Mesenchymal stem cell (in vitro differentiated cells and primary cell): Measurements from ENCODE around the gene MEGF11.
A peak's percentile ranks its signal among the peaks of the same experiment; 100 is the strongest.

Experiments
- DNase-seq: peaks from one replicate; pipeline ENCODE4 v3.0.0-alpha.2; 2013
- H2AFZ ChIP-seq: one replicate; pipeline ENCODE4 v1.6.1; 2013; ENCODE audit warnings: low read depth, mild to moderate bottlenecking, control low read depth, inconsistent platforms, low read length, moderate library complexity
- H2AK5ac ChIP-seq: 2 replicates; pipeline ENCODE4 v1.6.1; 2013; ENCODE audit warnings: low read length, moderate library complexity, mild to moderate bottlenecking, inconsistent platforms; ENCODE audit not compliant: severe bottlenecking
- H2BK120ac ChIP-seq: one replicate; pipeline ENCODE4 v1.6.1; 2013; ENCODE audit warnings: low read depth, mild to moderate bottlenecking, inconsistent platforms, low read length, moderate library complexity
- H2BK12ac ChIP-seq, 2 experiments: one replicate each; pipeline ENCODE4 v1.6.1; 2013; ENCODE audit warnings: inconsistent platforms in 2 of 2, low read length in 2 of 2, mild to moderate bottlenecking in 2 of 2, moderate library complexity in 2 of 2, control low read depth in 1 of 2
- H2BK15ac ChIP-seq: one replicate; pipeline ENCODE4 v1.6.1; 2013; ENCODE audit warnings: mild to moderate bottlenecking, low read depth, inconsistent platforms; ENCODE audit not compliant: poor library complexity, severe bottlenecking
- H2BK5ac ChIP-seq: 2 replicates; pipeline ENCODE4 v1.6.1; 2013; ENCODE audit warnings: low read depth, mild to moderate bottlenecking, low read length, control low read depth, inconsistent platforms; ENCODE audit not compliant: poor library complexity, severe bottlenecking
- H3K14ac ChIP-seq, 2 experiments: one replicate each; pipeline ENCODE4 v1.6.1; 2013; ENCODE audit warnings: inconsistent platforms in 2 of 2, low read length in 2 of 2, control low read depth in 1 of 2, mild to moderate bottlenecking in 1 of 2, moderate library complexity in 1 of 2
- H3K18ac ChIP-seq, 2 experiments: one replicate each; pipeline ENCODE4 v1.6.1; 2013; ENCODE audit warnings: inconsistent platforms in 2 of 2, low read length in 2 of 2, control low read depth in 1 of 2, low read depth in 1 of 2, mild to moderate bottlenecking in 1 of 2
- H3K23ac ChIP-seq, 2 experiments: one replicate each; pipeline ENCODE4 v1.6.1; 2013; ENCODE audit warnings: inconsistent platforms in 2 of 2, low read length in 2 of 2, mild to moderate bottlenecking in 2 of 2, moderate library complexity in 2 of 2, control low read depth in 1 of 2
- H3K27ac ChIP-seq: 2 replicates; pipeline ENCODE4 v1.5.1; 2013; ENCODE audit warnings: mild to moderate bottlenecking, moderate library complexity, low read length, control low read depth, inconsistent platforms; ENCODE audit not compliant: poor library complexity, severe bottlenecking
- H3K27me3 ChIP-seq, 2 experiments: 2 replicates each; pipeline versions ENCODE4 v1.6.1 to v1.7.0; 2013; ENCODE audit warnings: low read length in 2 of 2, mild to moderate bottlenecking in 2 of 2, moderate library complexity in 2 of 2, control low read depth in 1 of 2, inconsistent platforms in 1 of 2; ENCODE audit not compliant: control insufficient read depth in 1 of 2, insufficient read depth in 1 of 2
- H3K36me3 ChIP-seq, 2 experiments: 2 replicates each; pipeline versions ENCODE4 v1.6.1 to v1.7.0; 2013; ENCODE audit warnings: low read length in 2 of 2, control low read depth in 1 of 2, inconsistent platforms in 1 of 2, low read depth in 1 of 2, mild to moderate bottlenecking in 1 of 2; ENCODE audit not compliant: insufficient read depth in 2 of 2, control insufficient read depth in 1 of 2
- H3K4ac ChIP-seq, 2 experiments: one replicate each; pipeline ENCODE4 v1.6.1; 2013; ENCODE audit warnings: inconsistent platforms in 2 of 2, low read length in 2 of 2, mild to moderate bottlenecking in 2 of 2, moderate library complexity in 2 of 2, control low read depth in 1 of 2, low read depth in 1 of 2
- H3K4me1 ChIP-seq: 2 replicates; pipeline ENCODE4 v1.6.1; 2013; ENCODE audit warnings: low read depth, low read length, control low read depth; ENCODE audit not compliant: control insufficient read depth, insufficient read depth
- H3K4me2 ChIP-seq: 2 replicates; pipeline ENCODE4 v1.6.1; 2013; ENCODE audit warnings: low read length, mild to moderate bottlenecking, inconsistent platforms; ENCODE audit not compliant: poor library complexity, severe bottlenecking
- H3K4me3 ChIP-seq, 2 experiments: 2 replicates each; pipeline versions ENCODE4 v1.5.1 to v1.7.0; 2013; ENCODE audit warnings: low read length in 2 of 2, mild to moderate bottlenecking in 2 of 2, control low read depth in 1 of 2, low read depth in 1 of 2; ENCODE audit not compliant: insufficient read depth in 1 of 2
- H3K79me1 ChIP-seq: replicated peaks from 2 replicates; pipeline ENCODE4 v1.6.1; 2013; ENCODE audit warnings: mild to moderate bottlenecking, control low read depth, low read length, inconsistent platforms; ENCODE audit not compliant: poor library complexity, severe bottlenecking
- H3K9ac ChIP-seq: 2 replicates; pipeline ENCODE4 v1.7.0; 2013; ENCODE audit warnings: mild to moderate bottlenecking, low read length, moderate library complexity
- H3K9me3 ChIP-seq: 2 replicates; pipeline ENCODE4 v1.7.0; 2013; ENCODE audit warnings: mild to moderate bottlenecking, low read length; ENCODE audit not compliant: control insufficient read depth
- H4K8ac ChIP-seq: one replicate; pipeline ENCODE4 v1.6.1; 2013; ENCODE audit warnings: inconsistent platforms, mild to moderate bottlenecking, low read length, moderate library complexity
- H4K91ac ChIP-seq: one replicate; pipeline ENCODE4 v1.6.1; 2013; ENCODE audit warnings: mild to moderate bottlenecking, low read length, inconsistent platforms
- whole genome bisulfite sequencing: methylation state at CpG from one replicate; pipeline ENCODE4 v1.1.7; 2013; ENCODE audit warnings: mixed read lengths; 5-methylcytosine and 5-hydroxymethylcytosine counted together

The MEGF11 gene

DNA sequence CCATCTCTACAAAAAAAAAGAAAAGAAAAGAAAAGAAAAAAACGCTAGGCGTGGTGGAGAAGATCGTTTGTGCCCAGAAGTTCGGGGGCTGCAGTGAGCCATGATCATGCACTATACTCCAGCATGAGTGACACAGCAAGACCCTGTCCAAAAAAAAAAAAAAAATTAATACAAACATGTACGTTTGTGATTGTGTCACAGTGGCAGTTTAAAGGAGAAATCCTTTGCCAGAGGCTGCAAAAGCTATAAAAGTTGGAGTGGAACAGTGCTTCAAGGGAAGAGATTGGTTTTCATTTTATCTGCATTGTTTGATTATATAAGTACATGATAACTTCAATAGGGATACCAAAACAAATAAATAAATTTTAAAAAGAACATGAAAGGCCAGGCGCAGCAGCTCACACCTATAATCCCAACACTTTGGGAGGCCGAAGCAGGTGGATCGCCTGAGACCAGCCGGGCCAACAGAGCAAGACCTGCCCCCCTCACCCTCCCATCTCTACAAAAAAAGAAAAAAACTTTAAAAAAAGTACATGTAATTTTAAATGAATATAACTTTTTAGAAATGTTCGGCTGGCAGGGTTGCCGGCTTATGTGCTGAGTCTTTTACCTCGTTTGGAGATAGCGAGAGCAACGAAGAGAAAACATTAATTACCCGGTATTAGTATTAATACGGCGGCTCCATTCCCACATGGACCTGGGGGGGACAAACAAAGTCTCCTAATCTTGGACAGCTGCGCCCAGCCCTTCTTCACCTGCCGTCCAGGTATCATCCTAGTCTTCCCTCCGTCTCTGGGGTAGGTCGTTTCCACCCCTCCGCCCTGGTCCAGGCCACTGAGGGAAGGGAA is 39.2 kb upstream of the MEGF11 start:
- peaks cover under 1 to 4% of the 10 kb centered on the region in 2 experiments for H3K36me3 ChIP-seq
- peak overlapping the region in 1 of 2 experiments; percentile 73 for H3K23ac ChIP-seq
- peak overlapping the region; percentile 97 for H2AFZ ChIP-seq
- no peak overlapping the region for H2AK5ac ChIP-seq
- WGBS, result 27% methylated on average over 17 of the region's 22 CpGs
- no peak for DNase-seq
- H2BK12ac ChIP-seq, result no peak overlapping the region
- H3K9me3 ChIP-seq, result no peaks in the 10 kb centered on the region
- peak overlapping the region in 1 of 2 experiments; percentile 96 for H3K18ac ChIP-seq
- peak overlapping the region; percentile 17 for H3K27ac ChIP-seq
- peaks cover 6% of the 10 kb centered on the region for H3K79me1 ChIP-seq
- H3K14ac ChIP-seq, result no peak overlapping the region
- peaks cover 0 to 3% of the 10 kb centered on the region in 2 experiments for H3K27me3 ChIP-seq
- peaks cover 8% of the 10 kb centered on the region for H3K4me1 ChIP-seq
- H4K8ac ChIP-seq, result peak overlapping the region; percentile 95
- H2BK120ac ChIP-seq, result peak overlapping the region; percentile 84
- H3K4me3 ChIP-seq, result peak overlapping the region; percentile 85 to 92
- H4K91ac ChIP-seq, result peak overlapping the region; percentile 37
- peak overlapping the region; percentile 89 for H2BK15ac ChIP-seq
- peak overlapping the region; percentile 99 for H3K4me2 ChIP-seq
- peak overlapping the region; percentile 90 for H3K9ac ChIP-seq
- H2BK5ac ChIP-seq, result no peak overlapping the region
- H3K4ac ChIP-seq, result peak overlapping the region in 1 of 2 experiments; percentile 2

GRCh38 chr15:66291816-66292570 is 38.4 kb upstream of the MEGF11 start:
- H3K9me3 ChIP-seq, result no peaks in the 10 kb centered on the region
- WGBS, result 74% methylated on average over 4 of the region's 6 CpGs
- no peak overlapping the region for H2AFZ ChIP-seq
- no peak for DNase-seq
- no peak overlapping the region for H4K91ac ChIP-seq
- H4K8ac ChIP-seq, result no peak overlapping the region
- H3K18ac ChIP-seq, result no peak overlapping the region
- no peak overlapping the region for H2BK5ac ChIP-seq
- no peak overlapping the region for H3K4ac ChIP-seq
- H3K4me1 ChIP-seq, result peaks cover 8% of the 10 kb centered on the region
- no peak overlapping the region for H3K4me2 ChIP-seq
- no peak overlapping the region for H3K9ac ChIP-seq
- H3K36me3 ChIP-seq, result peaks cover 0 to 2% of the 10 kb centered on the region in 2 experiments
- no peak overlapping the region for H3K27ac ChIP-seq
- H3K79me1 ChIP-seq, result peaks cover 4% of the 10 kb centered on the region
- H2BK15ac ChIP-seq, result no peak overlapping the region
- H3K14ac ChIP-seq, result no peak overlapping the region
- no peak overlapping the region for H3K4me3 ChIP-seq
- H3K27me3 ChIP-seq, result peaks cover 0 to 3% of the 10 kb centered on the region in 2 experiments
- no peak overlapping the region for H2BK120ac ChIP-seq
- H2AK5ac ChIP-seq, result no peak overlapping the region
- H2BK12ac ChIP-seq, result no peak overlapping the region
- no peak overlapping the region for H3K23ac ChIP-seq

DNA sequence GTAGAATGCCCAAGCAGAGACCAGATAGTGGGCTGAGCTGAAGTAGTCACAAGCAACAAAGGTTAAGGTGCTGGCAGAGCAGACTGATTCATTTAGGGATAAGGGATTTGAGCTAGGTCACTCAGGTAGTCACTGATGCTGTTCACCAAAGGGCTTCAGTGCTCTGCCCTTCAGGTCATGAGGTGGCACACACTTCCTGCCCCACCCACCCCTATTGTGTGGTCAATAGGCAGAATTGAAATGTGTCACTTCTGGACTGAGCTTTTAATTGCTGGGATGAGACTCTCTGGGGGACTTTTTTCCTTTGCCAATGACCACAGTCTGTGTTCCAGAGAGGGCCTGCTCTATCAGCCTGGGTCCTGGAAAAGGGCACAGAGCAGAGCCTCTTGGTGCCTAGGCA is 37.0 kb upstream of the MEGF11 start:
- H2BK5ac ChIP-seq, result no peak overlapping the region
- no peaks in the 10 kb centered on the region for H3K36me3 ChIP-seq
- H2AK5ac ChIP-seq, result no peak overlapping the region
- H2BK120ac ChIP-seq, result no peak overlapping the region
- peaks cover 8% of the 10 kb centered on the region for H3K4me1 ChIP-seq
- H3K79me1 ChIP-seq, result no peaks in the 10 kb centered on the region
- H2BK12ac ChIP-seq, result no peak overlapping the region
- H4K8ac ChIP-seq, result no peak overlapping the region
- H3K23ac ChIP-seq, result no peak overlapping the region
- no peak overlapping the region for H2BK15ac ChIP-seq
- H3K27me3 ChIP-seq, result peaks cover 0 to 3% of the 10 kb centered on the region in 2 experiments
- no peak for DNase-seq
- H3K18ac ChIP-seq, result no peak overlapping the region
- H3K9ac ChIP-seq, result no peak overlapping the region
- no peak overlapping the region for H4K91ac ChIP-seq
- H3K4ac ChIP-seq, result no peak overlapping the region
- no peaks in the 10 kb centered on the region for H3K9me3 ChIP-seq
- H3K4me2 ChIP-seq, result no peak overlapping the region
- H3K27ac ChIP-seq, result no peak overlapping the region
- H3K4me3 ChIP-seq, result no peak overlapping the region
- no peak overlapping the region for H2AFZ ChIP-seq
- no peak overlapping the region for H3K14ac ChIP-seq

- no peak overlapping the region for H3K27ac ChIP-seq
- peaks cover 0 to 3% of the 10 kb centered on the region in 2 experiments for H3K27me3 ChIP-seq
- no peak overlapping the region for H4K8ac ChIP-seq
- H2AFZ ChIP-seq, result no peak overlapping the region
- WGBS, result 89% methylated on average over 3 of the region's 3 CpGs
- no peak overlapping the region for H2AK5ac ChIP-seq
- H3K23ac ChIP-seq, result no peak overlapping the region
- H3K9me3 ChIP-seq, result no peaks in the 10 kb centered on the region
- no peak overlapping the region for H4K91ac ChIP-seq
- no peak overlapping the region for H2BK12ac ChIP-seq
- no peak overlapping the region for H3K4me3 ChIP-seq
- no peaks in the 10 kb centered on the region for H3K79me1 ChIP-seq
- no peak overlapping the region for H2BK120ac ChIP-seq
- H3K4ac ChIP-seq, result no peak overlapping the region
- no peak overlapping the region for H2BK5ac ChIP-seq
- H3K14ac ChIP-seq, result no peak overlapping the region
- H3K36me3 ChIP-seq, result no peaks in the 10 kb centered on the region
- H3K9ac ChIP-seq, result no peak overlapping the region
- H3K4me2 ChIP-seq, result no peak overlapping the region
- no peak for DNase-seq
- H2BK15ac ChIP-seq, result no peak overlapping the region
- no peak overlapping the region for H3K18ac ChIP-seq
- peaks cover 8% of the 10 kb centered on the region for H3K4me1 ChIP-seq
These were observed 36.5 kb upstream of the MEGF11 start for GRCh38 chr15:66290007-66290406.
